ENCODE measurements around the gene ZNF423.

Gene ZNF423

GRCh38 chr16:49631187-49632041, 224.5 kb downstream of the ZNF423 start:
- Histone ChIP-seq H3K79me2 (ENCODE audit: control insufficient read depth, low read length) (no peaks in the 10 kb centered on the region), H3K9me3 (ENCODE audit: control insufficient read depth, insufficient read depth, low read length) (peaks cover 4% of the 10 kb centered on the region; the same call in 1 of the 2 replicates), H4K20me1 (ENCODE audit: control insufficient read depth, insufficient read depth, low read depth, low read length) (no peaks in the 10 kb centered on the region), H3K9me2 (replicated peaks; ENCODE audit: control insufficient read depth, low read length) (no peaks in the 10 kb centered on the region), H3K36me3 (ENCODE audit: control insufficient read depth, low read length) (no peaks in the 10 kb centered on the region), H3F3A (ENCODE audit: control insufficient read depth, insufficient read depth) (no peaks in the 10 kb centered on the region), H3K4me3 (ENCODE audit: low read length) (no peak overlapping the region), H3K4me1 (ENCODE audit: control insufficient read depth, low read length) (no peaks in the 10 kb centered on the region), H3K27ac (ENCODE audit: low read depth, low read length) (no peak overlapping the region), H3K27me3 (ENCODE audit: control insufficient read depth, low read length) (no peaks in the 10 kb centered on the region), H3K4me2 (ENCODE audit: low read length) (no peak overlapping the region)
- TF ChIP-seq CTCF (IDR thresholded peaks at IDR 0.05; ENCODE audit: low read depth, low read length, poor library complexity, severe bottlenecking): no peak
- no peak for TF ChIP-seq EZH2phosphoT487 (IDR thresholded peaks at IDR 0.05; ENCODE audit: borderline replicate concordance, low read length)

GRCh38 chr16:49630783-49631182, 225.1 kb downstream of the ZNF423 start:
- TF ChIP-seq CTCF (IDR thresholded peaks at IDR 0.05; ENCODE audit: low read depth, low read length, poor library complexity, severe bottlenecking) (no peak), EZH2phosphoT487 (IDR thresholded peaks at IDR 0.05; ENCODE audit: borderline replicate concordance, low read length) (no peak)
- Histone ChIP-seq H3K79me2 (ENCODE audit: control insufficient read depth, low read length) (no peaks in the 10 kb centered on the region), H3K27ac (ENCODE audit: low read depth, low read length) (no peak overlapping the region), H3K9me3 (ENCODE audit: control insufficient read depth, insufficient read depth, low read length) (peaks cover 4% of the 10 kb centered on the region; the same call in 1 of the 2 replicates), H4K20me1 (ENCODE audit: control insufficient read depth, insufficient read depth, low read depth, low read length) (no peaks in the 10 kb centered on the region), H3K9me2 (replicated peaks; ENCODE audit: control insufficient read depth, low read length) (no peaks in the 10 kb centered on the region), H3K27me3 (ENCODE audit: control insufficient read depth, low read length) (no peaks in the 10 kb centered on the region), H3K4me1 (ENCODE audit: control insufficient read depth, low read length) (no peaks in the 10 kb centered on the region), H3K4me3 (ENCODE audit: low read length) (no peak overlapping the region), H3K4me2 (ENCODE audit: low read length) (no peak overlapping the region), H3K36me3 (ENCODE audit: control insufficient read depth, low read length) (no peaks in the 10 kb centered on the region), H3F3A (ENCODE audit: control insufficient read depth, insufficient read depth) (no peaks in the 10 kb centered on the region)

- no peaks in the 10 kb centered on the region for H4K20me1 ChIP-seq (ENCODE audit: control insufficient read depth, insufficient read depth, low read depth, low read length)
- H3K36me3 ChIP-seq (ENCODE audit: control insufficient read depth, low read length): no peaks in the 10 kb centered on the region
- H3K27me3 ChIP-seq (ENCODE audit: control insufficient read depth, low read length): no peaks in the 10 kb centered on the region
- peaks cover 4% of the 10 kb centered on the region; the same call in 1 of the 2 replicates for H3K9me3 ChIP-seq (ENCODE audit: control insufficient read depth, insufficient read depth, low read length)
- H3K27ac ChIP-seq (ENCODE audit: low read depth, low read length): no peak overlapping the region
- H3K4me3 ChIP-seq (ENCODE audit: low read length): no peak overlapping the region
- H3K9me2 ChIP-seq (replicated peaks; ENCODE audit: control insufficient read depth, low read length): no peaks in the 10 kb centered on the region
- no peak overlapping the region for H3K4me2 ChIP-seq (ENCODE audit: low read length)
- no peaks in the 10 kb centered on the region for H3K79me2 ChIP-seq (ENCODE audit: control insufficient read depth, low read length)
- TF ChIP-seq EZH2phosphoT487 (IDR thresholded peaks at IDR 0.05; ENCODE audit: borderline replicate concordance, low read length) (no peak), CTCF (IDR thresholded peaks at IDR 0.05; ENCODE audit: low read depth, low read length, poor library complexity, severe bottlenecking) (no peak)
- no peaks in the 10 kb centered on the region for H3F3A ChIP-seq (ENCODE audit: control insufficient read depth, insufficient read depth)
- no peaks in the 10 kb centered on the region for H3K4me1 ChIP-seq (ENCODE audit: control insufficient read depth, low read length)
Observed at GRCh38 chr16:49629851-49630250, 226.1 kb downstream of the ZNF423 start.

All from DOHH2 (cell line).